Ecto neural progenitor cell (in vitro differentiated cells): ENCODE data around the gene ANKRD20A1.
"Not testable (repeated sequence)": the region's sequence is repeated elsewhere in the genome, so short reads cannot be mapped to it uniquely, and the experiment has no call there.

ENCODE experiments used
- DNase-seq: peaks from one replicate; pipeline ENCODE4 v3.0.0-alpha.2; 2018; ENCODE audit warnings: low spot score

ANKRD20A1 gene

DNA sequence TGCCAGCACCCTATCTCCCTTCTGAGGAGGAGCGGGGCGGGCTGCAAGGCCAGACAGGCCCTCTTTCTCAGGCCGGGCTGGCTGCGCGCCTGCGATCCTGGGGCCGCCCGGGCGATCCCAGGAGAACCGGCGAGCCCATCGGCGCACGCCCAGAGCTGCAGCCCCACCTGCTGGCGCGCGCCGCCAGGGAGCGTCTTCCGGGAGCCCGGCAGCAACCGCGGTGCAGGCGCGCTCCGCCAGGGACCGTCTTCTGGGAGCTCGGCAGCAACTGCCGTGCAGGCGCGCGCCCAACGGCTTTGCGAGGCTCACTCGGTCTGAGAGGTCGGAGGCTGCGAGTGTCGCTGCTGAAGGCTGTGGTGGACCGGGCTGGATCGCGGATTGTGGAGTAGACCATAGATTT lies at the start of gene ANKRD20A1:
Gene ANKRD20A1 (plus strand): TSS at position 61 of the 400 bp plus-strand sequence. CDS start 496 bp downstream, outside the sequence.
- DNase-seq: not testable (repeated sequence)

GRCh38 chr9:67832088-67832487 lies 26.6 kb upstream of the ANKRD20A1 start:
- DNase-seq: not testable (repeated sequence)
